Prostate gland (tissue), 2 donors: Measurements from ENCODE around the gene NABP2.

Experiments
- POLR2A ChIP-seq: fragments of 450-650 bp; IDR thresholded peaks from one replicate; pipeline ENCODE4 v1.6.1; 2016; ENCODE audit warnings: antibody characterized with exemption, mild to moderate bottlenecking
- POLR2AphosphoS5 ChIP-seq: sonication (generic); formaldehyde crosslinking; IDR thresholded peaks from one replicate; pipeline ENCODE4 v1.6.1; 2017; ENCODE audit warnings: antibody characterized with exemption
- TF ChIP-seq, protein P1 (sequence below), 4 experiments: fragments of 200-600 bp in 2 of 4; fragments of 450-650 bp in 2 of 4; sonication (generic) in 2 of 4; IDR thresholded peaks; 1 replicate in 3 of 4; 2 replicates in 1 of 4; pipeline ENCODE4 v1.5.1; 2016 to 2019; ENCODE audit warnings: antibody characterized with exemption in 4 of 4, mild to moderate bottlenecking in 2 of 4, moderate library complexity in 2 of 4

DNA sequence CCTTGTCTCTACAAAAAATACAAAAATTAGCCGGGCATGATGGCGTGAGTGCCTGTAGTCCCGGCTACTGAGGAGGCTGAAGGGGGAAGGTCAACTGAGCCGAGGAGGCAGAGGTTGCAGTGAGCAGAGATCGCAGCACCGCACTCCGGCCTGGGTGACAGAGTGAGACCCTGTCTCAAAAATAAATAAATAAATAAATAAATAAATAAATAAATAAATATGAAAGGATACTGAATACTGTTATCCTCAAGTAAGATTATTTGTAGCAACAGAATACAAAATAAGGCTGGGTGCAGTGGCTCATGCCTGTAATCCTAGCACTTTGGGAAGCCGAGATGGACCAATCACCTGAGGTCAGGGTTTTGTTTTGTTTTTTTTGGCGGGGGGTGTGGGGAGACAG is 4.3 kb upstream of the NABP2 start:
- TF ChIP-seq, protein P1, sequence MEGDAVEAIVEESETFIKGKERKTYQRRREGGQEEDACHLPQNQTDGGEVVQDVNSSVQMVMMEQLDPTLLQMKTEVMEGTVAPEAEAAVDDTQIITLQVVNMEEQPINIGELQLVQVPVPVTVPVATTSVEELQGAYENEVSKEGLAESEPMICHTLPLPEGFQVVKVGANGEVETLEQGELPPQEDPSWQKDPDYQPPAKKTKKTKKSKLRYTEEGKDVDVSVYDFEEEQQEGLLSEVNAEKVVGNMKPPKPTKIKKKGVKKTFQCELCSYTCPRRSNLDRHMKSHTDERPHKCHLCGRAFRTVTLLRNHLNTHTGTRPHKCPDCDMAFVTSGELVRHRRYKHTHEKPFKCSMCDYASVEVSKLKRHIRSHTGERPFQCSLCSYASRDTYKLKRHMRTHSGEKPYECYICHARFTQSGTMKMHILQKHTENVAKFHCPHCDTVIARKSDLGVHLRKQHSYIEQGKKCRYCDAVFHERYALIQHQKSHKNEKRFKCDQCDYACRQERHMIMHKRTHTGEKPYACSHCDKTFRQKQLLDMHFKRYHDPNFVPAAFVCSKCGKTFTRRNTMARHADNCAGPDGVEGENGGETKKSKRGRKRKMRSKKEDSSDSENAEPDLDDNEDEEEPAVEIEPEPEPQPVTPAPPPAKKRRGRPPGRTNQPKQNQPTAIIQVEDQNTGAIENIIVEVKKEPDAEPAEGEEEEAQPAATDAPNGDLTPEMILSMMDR (IDR thresholded peaks at IDR 0.05) = no peak
- TF ChIP-seq POLR2A (no peak), POLR2AphosphoS5 (no peak)
